Kasumi-1 (cell line): ENCODE results near the gene ARHGAP23.
A peak's percentile ranks its signal among the peaks of the same experiment; 100 is the strongest.

Source experiments
- DNase-seq, 2 experiments: peaks; one replicate each; lab custom pipeline; 2025; lab: John Stamatoyannopoulos, UW

The ARHGAP23 gene

DNA sequence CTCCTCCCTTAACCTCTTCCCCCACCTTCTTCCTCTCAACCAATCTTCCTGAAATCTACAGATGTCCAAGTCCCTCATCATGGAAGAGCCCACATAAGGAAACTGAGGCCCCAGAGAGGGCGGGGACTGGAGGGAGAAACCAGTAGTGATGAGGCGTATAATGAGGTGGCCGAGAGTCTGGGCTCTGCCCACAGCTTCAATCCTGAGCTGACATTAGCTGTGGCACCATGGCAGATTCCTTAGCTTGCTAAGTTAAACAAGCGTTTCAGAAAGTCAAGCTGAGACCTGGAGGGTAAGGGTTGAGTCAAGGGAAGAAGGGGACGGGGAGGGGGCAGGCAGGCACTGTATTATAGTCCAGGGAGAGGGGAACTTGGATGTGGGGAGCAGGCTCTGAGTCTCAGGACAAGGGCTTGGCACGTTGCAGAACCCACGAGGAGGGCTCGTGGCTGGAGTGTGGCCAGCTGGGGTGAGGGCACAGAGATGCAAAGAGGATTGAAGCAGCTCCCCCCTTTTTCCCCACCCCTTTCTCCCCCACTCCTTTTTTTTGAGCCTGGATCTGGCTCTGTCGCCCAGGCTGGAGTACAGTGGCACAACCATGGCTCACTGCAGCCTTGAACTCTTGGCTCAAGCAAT lies 13.3 kb downstream of the ARHGAP23 start:
- DNase-seq = no peak

DNA sequence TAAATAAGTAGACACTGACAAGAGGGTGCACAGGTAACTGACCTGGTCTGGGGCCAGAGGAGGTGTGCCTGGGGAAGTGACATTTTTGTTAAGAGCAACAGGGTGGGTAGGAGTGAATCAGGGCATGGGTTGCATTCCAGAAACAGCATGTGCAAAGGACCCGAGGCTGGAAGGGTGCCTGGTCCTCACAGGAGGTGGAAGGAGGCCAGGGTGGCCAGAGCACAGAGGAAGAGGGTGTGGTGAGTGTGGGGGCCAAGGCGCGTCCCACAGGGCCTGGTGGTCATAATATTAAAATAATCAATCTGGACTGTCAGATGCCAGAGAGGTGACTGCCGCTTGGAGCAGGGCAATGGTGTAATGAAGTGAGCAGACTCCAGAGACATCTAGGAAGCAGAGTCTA lies 14.3 kb downstream of the ARHGAP23 start:
- DNase-seq = no peak

DNA sequence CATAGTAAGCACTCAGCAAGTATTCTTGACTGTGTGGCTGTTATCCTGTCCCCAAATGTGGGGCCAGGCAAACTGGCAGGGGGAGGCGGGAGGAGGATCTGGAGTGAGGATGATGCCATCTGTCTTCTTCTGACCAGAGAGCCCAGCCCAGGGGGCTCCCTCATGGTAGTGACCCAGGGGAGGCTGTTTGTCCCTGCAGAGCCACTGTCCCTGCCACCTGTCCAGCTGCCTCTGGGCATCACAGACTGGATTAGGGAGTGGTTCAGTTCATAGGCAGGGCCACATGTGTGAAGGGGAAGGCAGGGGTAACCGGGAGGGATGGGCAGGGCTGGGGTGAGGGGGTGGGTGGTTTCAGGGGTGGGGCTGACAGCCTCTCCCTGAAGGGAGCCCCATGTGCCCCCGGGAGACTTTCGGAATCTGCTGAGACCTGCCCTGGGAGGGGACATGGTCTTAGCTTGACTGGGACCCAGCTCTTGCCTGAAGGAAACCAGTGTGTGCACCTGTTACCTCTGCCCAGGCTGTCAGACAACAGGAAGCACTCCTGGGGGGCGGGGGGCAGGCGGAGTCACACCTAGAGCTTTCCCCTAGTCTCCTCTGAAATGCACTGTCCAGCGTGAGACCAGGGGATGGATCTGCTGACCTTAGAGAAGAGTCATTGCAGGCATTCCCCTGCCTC lies 15.2 kb downstream of the ARHGAP23 start:
- DNase-seq = no peak

DNA sequence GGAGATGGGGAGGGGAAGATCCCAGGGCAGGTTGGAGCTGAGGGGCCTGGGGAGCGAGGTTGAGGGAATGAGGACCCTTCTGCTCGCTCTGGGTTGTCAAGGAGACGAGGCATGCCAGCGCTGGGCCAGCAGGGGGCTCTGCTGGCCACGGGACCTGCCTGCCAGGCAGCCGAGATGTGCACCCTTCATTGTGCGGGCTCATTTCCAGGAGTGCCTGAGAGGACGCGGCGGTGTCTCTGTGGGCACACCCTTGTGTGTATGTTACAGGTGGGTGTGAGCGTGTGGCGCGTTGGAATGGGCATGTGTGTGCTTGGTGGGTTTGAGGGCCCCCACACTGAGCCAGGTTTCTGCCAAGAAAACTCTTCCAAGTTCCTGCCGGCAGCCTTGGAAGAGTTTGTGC lies 15.9 kb downstream of the ARHGAP23 start:
- peak; percentile 67 to 77 for DNase-seq

DNA sequence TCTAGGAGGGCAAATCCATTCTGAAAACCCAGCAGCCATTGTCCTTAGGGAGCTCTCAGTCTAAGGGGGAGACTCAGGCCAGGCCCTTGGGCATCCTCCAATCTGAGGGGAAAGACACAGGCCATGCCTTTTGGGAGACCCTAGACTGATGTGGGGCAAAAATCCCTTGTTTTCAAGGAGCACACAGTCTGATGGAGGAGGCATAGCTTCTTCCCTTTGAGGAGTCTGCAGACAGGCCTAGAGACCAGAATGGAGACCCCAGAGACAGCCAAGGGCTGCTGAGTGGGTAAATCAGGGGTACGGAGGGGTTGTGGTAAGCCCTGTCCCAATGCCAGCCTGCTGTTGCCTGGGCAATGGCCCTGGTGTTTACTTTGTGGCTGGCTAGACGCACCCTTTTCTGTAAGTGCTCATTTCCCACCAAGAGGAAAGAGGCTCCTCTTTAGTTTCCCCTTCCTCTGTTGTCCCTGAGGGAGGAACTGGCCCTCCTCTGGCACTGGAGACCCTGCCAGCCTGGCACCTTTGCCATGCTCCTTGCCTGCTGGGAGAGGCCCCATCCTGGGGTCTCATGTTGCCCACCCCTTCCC lies 19.3 kb downstream of the ARHGAP23 start:
- no peak for DNase-seq

DNA sequence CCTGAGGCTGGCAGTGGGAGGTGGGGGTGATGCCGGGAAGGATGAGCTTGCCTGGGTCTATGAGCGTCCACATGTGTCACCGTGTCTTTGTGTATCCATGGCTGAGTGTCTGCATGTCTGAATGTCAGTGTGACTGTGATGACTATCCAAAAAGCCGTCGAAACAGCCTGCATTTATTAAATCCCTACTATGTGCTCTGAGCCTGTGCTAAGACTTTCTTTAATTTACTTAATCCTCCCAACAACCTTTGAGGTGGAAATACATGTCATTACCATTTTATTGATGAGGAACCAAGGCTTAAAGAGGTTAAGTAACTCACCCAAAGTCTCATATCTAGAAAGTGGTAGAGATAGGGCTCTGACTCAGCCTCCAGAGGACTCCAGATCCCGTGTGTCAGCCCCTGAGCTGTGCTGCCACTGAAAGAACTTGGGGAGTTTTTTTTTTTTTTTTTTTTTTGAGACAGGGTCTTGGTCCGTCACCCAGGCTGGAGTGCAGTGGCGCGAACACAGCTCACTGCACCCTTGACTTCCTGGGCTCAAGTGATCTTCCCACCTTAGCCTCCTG lies 20.0 kb downstream of the ARHGAP23 start:
- DNase-seq = no peak

DNA sequence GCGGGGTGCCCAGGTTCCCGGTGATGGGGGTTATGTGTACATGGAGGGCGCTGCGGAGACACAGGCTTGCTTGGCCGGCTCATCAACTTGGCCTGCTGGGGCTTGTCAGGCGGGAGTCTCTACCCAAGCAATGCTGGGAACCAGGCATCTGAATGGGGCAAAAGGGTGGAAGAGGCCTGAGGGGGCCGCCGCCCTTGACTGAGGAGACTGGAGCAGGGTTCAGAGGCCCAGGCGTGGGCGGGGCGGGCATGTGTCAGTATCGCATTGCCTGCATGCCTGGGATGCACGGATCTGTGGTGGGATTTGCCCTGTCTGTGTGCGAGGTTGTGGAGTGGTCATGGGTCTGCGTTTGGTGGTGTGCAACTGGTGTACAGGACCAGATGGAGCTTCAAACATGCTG lies 21.1 kb downstream of the ARHGAP23 start:
- no peak for DNase-seq

DNA sequence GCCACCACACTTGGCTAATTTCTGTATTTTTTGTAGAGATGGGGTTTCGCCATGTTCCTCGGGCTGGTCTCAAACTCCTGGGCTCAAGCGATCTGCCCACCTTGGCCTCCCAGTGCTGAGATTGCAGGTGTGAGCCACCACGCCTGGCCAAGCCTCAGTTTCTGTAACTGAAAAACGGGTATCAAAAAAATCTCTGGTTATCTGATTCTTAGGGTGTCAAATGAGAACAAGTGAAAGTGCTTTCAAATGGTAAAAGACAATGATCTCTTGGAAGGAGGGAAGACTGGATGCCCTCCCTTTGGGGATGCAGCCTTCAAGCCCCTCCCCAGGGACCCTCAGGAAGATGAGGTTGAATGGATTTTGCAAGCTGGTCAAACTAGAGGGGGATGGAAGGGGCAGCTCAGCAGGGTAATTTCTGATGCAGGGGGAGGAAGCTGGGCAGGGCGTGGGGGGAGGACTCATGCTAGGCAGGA lies 22.3 kb downstream of the ARHGAP23 start:
- DNase-seq = no peak

DNA sequence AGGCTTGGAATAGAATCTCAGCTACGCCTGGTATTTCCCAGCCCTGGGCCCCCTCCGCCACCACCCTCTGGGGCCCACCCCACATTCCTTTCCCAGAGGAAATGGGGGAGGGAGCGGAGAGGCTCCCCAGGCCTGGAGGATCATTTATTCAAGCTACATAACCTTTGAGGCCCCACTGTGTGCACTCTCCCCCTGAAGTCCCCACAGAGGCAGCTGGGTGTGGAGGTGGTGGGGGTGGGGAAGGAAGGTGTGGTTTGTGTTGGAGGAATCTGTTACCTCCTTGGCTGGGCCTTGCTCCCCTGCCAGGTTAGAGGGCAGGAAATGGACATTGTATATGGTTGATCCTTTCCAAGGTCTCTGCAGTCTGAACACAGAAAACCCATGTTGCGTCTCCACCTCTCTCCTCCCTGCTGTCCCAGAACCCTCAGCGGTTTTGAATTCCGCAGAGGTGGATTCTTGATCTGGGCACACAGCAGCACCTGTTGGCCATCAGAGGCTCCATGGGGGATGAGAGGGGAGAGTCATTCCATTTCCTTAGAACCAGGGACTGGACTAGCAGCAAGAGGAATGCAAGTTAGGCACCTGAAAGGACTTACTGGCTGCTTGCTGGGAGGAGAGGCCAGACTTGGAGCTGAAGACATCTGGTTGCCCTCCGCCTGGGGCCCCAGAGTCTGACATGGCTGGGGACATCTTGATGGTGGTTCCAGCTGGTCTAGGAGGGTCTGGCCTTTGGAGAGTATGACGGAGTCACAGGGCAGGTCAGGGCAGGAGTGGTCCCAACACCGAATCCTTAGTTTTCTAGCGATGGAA lies 23.0 kb downstream of the ARHGAP23 start:
- DNase-seq = peak; percentile 32 to 75

DNA sequence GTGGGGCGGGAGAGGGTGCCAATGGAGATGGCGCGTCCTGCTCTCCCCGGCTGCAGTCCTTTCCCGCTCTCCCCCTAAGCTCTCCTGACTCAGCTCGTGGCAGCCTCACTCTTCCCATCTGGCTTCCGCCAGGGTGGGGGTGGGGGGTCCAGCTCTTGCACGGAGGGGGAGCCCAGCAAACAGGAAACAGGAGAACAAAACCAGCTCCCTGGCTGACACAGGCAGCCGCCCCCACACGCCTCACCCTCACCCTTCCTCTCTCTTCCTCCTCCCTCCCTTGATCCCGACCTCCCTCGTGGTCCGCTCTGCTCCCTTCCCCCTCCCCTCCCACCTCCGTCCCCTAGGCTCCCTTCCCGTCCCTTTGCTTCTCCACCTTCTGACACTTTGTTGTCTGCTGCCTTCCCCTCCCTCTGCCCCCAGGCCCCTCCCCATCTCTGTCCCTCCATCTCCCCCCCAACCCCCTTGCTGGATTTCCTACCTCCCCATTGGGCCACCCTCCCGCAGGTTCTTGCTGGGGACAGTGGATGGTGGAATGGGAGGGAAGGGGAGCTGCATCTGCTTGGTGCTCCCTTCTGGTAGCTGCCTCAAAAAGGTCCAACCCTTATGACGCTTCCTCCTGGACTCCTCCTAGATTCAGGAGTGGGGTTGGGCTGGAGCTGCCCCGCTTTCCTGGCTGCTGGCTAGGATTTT lies 23.7 kb downstream of the ARHGAP23 start:
- DNase-seq = peak; percentile 89 to 93

DNA sequence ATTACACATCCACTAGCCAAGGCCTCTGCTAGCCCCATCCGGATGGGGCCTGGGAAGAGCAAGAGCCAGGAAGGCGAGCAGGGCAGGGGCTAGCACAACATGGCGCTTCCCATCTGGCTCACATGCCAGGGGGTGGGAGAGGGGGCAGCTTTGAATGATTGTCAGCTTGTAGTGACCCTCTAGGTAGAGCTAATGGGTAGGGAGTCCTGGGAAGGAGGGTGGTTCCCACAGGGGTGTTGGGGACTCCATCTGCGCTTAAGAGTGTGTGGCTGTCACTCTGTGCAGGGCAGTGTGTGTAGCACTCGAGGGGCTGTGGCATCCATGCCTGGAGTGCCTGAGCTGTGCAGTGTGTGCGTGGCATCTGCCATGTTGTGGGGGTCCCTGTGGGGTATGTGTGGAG lies 24.5 kb downstream of the ARHGAP23 start:
- DNase-seq = no peak

DNA sequence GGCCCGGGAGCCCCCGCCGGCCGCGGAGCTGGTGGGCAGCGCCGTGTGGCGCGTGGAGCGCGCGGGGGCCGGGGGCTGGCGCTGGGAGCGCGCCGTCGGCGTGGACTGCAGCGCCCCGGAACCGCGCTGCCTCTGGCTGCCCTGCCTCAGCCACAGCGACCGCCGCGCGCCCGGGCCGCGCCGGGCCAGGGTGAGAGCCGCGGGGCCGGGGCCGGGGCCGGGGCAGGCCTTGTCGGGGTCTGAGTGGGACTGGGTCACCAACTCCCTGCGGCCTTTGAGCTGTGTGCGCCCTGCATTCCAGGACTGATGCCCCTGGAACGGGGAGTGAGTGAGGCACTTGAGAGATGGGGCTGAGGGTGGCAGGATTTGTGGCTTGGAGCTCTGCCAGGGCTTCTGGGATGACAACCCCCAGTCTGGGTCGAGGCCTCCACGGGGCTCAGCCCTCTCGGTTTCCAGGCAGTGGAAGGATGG lies 25.7 kb downstream of the ARHGAP23 start:
- DNase-seq = peak in 1 of 2 experiments; percentile 34

DNA sequence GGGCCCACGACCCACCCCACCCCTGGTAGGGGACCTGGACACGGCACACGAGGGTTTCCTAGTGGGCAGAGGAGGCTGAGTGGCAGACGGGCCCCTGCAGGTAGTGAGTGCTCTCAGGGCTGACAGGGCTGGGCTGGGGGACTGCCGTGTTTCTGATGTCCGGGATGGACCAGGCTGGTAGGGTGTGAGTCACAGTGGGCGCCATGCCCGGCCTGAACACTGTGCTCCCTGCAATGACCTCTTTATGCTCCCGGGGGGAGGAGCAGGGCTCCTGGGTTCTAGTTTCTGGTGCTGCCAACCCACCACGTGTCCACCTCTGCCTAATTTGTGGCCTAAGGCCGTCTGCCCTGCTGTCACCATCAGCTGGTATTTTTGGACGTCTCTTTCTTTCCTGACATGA lies 26.3 kb downstream of the ARHGAP23 start:
- no peak for DNase-seq

DNA sequence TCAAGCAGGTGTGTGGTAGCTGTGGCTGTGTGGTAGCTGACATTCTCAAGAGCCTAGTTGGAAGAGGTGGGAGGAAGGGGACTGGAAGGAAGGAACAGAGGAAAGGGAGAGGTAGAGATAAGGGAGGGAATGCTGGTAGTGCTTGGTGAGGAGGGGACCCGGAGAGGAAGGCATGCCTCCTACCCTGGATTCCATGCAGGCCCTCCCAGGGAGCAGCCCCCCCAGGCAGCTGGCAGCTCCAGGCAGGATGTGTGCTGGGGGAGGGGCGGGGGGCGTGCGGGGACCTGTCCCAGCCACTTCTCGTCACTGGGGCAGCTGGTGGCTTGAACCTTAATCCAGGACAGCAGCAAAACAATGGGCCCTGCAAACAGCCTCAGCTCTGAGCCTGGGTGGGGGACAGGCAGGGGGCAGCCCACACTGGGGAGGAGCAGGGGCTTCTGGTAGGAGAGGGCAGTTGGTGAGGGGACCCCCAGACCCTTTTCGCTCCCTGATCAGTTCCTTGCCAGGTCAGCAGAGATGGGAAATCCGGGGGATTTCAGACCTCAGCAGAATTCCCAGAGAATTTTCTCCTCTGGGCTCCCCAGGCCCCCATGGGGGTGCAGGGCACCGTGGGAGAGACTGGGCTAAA lies 27.1 kb downstream of the ARHGAP23 start:
- no peak for DNase-seq

DNA sequence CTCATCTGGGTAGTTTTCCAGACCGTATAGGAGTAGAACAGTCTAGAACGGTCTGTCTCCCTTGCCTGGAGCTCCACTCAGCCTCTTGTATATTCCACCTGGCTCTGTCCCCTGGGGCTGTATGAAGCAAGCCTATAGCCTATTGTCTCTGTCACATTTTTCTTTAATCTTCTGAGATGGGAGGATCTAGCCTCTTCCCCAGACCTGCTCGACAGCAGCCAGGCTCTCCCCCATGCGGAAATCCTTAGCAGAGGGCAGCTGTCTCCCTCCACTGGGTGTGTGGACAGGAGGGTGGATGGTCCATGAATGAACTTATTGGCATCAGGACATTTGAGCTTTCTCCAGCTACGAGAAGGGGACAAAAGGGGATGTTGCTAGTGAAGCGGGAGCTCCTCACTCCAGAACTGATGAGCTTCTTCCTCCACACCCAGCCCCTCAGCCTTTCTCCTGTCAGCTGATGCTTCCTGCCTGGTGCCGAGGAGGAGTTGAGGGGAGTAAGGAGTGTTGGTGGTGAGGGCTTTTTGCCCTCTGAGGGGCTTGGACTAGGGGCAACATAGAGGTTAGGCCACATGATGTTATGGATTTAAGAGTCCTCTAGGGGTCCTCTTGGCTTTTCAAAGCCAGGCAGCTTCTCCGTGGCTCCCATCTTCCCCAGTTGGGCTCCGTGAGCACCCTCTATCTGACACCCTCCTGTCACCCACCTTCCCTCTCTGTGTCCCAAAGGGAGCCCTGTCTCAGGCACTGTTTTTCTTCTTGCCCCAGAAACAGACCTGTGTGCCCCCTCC lies 28.0 kb downstream of the ARHGAP23 start:
- DNase-seq = peak; percentile 31 to 45

DNA sequence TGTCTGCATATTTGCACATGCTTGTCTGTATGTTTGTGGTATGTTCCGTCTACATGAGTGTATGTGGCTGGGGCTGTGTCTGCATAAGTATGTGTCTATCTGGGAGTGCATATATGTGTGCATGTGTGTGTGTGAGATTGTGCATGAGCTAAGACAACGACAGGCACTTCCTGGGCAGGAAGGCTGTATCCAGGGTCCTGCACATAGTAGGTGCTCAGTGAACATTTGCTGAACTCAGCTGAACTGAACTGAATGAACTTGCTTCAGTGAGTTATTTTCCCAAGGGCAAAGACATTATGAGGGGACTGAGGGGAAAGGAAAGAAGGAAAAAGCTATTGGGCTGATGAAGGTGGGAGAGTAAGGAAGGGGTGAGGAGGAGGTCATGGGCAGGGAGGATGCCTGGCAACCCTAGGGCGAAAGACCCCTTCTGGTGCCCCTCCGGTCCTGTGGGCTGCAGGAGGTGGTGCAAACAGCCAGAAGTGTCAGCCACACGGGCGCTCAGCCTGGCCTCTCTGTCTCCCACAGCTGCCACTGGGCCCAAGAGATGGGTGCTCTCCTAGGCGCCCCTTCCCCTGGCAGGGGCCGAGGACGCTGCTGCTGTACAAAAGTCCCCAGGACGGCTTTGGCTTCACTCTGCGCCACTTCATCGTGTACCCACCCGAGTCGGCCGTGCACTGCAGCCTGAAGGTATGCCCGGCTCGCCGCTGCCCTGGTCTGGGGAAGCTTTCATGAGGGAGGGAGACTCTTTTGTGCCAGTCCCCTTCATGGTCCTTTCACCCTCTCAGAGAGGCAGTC lies 29.5 kb downstream of the ARHGAP23 start:
- DNase-seq = no peak

DNA sequence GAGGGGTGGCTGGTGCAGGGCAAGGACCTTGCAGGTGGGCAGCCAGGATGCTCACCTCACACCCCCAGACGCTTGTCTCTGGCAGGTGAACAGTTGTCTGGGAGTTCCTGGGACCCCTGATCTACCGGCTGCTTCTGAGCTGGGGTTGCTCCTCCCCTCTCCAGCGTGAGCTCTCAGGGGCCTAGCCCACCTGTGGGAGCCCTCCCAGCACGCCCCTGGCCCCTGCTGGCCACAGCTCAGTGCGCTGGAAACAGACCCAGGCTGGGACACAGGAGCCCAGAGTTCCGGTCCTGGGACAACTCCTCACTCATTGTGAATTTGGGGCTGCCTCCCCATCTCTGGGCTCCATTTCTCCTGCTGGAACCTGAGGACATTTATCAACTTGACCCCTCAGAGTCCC lies 30.3 kb downstream of the ARHGAP23 start:
- no peak for DNase-seq

DNA sequence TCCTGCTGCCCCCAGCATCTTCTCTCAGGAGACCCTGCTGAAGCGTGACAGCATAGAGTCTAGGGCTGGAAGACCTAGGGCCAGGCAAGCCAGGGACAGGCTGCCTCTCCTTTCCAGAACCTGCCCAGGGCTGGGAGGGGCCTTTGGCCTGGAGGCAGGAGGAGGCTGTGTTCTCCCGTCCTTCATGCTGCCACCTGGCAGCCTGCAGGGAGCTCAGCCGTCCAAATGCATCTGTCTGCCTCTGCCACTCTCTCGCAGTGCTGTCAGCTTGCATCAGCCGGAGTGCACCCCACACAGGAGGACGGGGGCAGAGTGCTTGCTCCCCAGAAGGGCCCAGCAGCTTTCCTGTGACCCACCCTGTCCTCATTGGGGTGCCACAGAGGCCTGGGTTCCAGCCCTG lies 31.3 kb downstream of the ARHGAP23 start:
- DNase-seq = no peak

DNA sequence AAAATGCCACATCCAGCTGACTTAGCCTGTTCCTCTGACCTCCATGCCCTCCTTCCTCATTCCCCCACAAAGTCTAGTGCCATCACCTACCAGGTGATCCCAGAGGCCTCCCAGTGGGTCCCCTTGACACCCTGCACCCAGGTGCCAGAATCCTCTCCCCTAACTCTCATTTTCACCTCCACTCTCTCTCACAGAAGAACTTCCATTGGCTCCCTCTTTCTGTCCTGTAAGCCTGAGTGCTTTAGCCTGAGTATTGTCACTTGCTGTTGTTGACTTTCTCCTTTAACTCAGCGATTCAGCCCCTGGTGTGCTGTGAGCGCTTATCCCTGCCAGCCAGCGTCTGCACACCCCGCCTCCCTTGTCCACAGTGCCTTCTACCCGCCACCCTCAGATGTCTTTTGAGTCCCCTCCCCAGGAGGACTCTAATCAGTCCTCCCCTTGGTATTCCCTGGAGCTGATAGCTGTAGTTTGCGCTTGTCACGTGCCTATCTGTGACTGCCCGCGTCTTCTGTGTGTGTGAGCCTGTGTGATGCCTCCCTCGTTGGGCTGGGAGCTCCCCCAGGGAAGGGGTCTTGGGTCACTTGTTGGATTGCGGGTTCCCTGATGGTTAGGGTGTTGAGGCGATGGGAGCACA lies 31.9 kb downstream of the ARHGAP23 start:
- no peak for DNase-seq
